ENCODE measurements around the gene KRTAP5-8. TPM values are rescaled to one million over a fixed set of nuclear protein-coding genes. Genes with fewer than 3 reads are reported as not detected.

The KRTAP5-8 gene
- total RNA-seq, 1 donor from 2014 or later, result not detected

DNA sequence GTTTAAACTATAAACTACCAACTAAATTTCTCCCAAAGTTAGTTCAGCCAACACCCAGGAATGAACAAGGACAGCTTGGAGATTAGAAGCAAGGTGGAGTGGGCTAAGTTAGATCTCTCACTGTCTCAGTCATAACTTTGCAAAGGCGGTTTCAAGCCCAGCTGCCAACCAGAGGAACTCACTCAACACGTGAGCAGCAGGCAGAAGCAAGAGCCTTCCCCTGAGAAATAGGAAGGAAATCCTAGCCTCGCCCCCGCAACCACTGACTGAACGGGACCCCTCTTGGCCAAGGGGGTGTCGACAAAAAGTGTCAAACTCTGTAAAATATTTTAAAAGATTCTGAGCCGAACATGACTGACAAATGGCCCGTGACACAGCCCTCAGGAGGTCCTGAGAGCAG lies 6.0 kb downstream of the KRTAP5-8 start:
- Mint-ChIP-seq H3K36me3 (ENCODE audit: low read depth, unreplicated experiment) (peaks cover 4% of the 10 kb centered on the region), H3K4me1 (ENCODE audit: unreplicated experiment) (peaks cover 42% of the 10 kb centered on the region), H3K27me3 (ENCODE audit: unreplicated experiment) (peaks cover 12% of the 10 kb centered on the region), H3K4me3 (ENCODE audit: unreplicated experiment) (no peak overlapping the region), H3K27ac (ENCODE audit: unreplicated experiment) (no peak overlapping the region), H3K9me3 (ENCODE audit: unreplicated experiment) (peaks cover 6% of the 10 kb centered on the region)
- DNase-seq (ENCODE audit: low spot score), result no peak
- TF ChIP-seq, protein P1, sequence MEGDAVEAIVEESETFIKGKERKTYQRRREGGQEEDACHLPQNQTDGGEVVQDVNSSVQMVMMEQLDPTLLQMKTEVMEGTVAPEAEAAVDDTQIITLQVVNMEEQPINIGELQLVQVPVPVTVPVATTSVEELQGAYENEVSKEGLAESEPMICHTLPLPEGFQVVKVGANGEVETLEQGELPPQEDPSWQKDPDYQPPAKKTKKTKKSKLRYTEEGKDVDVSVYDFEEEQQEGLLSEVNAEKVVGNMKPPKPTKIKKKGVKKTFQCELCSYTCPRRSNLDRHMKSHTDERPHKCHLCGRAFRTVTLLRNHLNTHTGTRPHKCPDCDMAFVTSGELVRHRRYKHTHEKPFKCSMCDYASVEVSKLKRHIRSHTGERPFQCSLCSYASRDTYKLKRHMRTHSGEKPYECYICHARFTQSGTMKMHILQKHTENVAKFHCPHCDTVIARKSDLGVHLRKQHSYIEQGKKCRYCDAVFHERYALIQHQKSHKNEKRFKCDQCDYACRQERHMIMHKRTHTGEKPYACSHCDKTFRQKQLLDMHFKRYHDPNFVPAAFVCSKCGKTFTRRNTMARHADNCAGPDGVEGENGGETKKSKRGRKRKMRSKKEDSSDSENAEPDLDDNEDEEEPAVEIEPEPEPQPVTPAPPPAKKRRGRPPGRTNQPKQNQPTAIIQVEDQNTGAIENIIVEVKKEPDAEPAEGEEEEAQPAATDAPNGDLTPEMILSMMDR (IDR thresholded peaks at IDR 0.05; ENCODE audit: unreplicated experiment), result no peak

DNA sequence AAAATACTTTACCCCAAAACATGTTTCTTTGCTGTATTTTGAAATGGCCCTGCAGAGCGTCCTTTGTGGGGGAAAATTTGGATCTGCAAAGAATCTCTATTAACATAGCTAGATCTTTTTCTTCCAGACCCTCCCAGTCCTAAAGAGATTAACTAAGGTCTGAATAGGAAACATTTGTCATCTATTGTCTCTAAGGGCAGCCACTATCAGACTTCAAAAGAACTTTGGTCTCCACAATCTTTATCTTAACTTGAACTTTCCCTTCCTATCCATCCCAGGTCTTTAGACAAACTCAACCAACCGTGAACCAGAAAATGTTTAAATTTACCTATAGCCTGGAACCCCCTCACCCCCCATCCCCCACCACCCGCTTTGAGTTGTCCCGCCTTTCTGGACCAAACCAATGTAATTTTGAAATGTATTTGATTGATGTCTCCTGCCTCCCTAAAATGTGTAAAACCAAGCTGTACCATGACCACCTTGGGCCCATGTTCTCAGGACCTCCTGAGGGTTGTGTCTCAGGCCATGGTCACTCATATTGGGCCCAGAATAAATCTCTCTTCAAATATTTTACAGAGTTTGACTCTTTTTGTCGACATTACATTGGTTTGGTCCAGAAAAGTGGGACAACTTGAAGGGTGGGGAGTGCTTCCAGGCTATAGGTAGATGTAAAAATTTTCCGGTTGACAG lies 6.8 kb downstream of the KRTAP5-8 start:
- Mint-ChIP-seq H3K27ac (ENCODE audit: unreplicated experiment) (peak overlapping the region; percentile 34), H3K9me3 (ENCODE audit: unreplicated experiment) (peaks cover 6% of the 10 kb centered on the region), H3K36me3 (ENCODE audit: low read depth, unreplicated experiment) (peaks cover 4% of the 10 kb centered on the region), H3K4me3 (ENCODE audit: unreplicated experiment) (no peak overlapping the region), H3K4me1 (ENCODE audit: unreplicated experiment) (peaks cover 50% of the 10 kb centered on the region), H3K27me3 (ENCODE audit: unreplicated experiment) (peaks cover 12% of the 10 kb centered on the region)
- TF ChIP-seq, protein P1 (IDR thresholded peaks at IDR 0.05; ENCODE audit: unreplicated experiment), result no peak
- DNase-seq (ENCODE audit: low spot score), result no peak

DNA sequence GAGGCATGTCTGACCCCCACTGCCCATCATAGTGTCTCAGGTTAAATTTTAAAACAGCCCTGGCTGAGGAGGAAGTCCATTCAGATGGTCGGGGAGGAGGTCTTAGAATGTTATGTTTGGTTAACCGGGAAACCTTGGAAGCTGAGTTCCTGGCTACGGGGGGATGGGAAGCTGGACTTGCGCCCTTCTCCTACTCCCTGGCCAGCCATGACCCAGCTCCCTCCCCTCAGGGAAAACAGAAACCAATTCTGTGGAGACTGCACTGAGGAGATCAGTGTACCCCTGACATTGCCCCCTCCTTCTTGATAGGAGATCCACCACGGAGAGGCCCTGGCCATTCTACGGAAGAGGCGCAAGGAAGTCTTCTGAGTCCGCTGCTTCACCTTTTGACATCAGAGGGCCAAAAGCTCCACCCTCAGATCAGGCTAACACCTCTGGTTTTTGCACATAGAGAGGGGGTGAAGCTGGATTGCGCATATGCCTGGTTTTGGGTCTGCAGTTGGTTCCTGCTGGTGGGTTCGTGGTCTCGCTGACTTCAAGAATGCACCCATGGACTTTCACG lies 7.7 kb downstream of the KRTAP5-8 start:
- H3K27ac Mint-ChIP-seq (ENCODE audit: unreplicated experiment), result peak overlapping the region; percentile 34
- no peak overlapping the region for H3K4me3 Mint-ChIP-seq (ENCODE audit: unreplicated experiment)
- no peak for DNase-seq (ENCODE audit: low spot score)
- TF ChIP-seq, protein P1 (IDR thresholded peaks at IDR 0.05; ENCODE audit: unreplicated experiment), result no peak
- peaks cover 58% of the 10 kb centered on the region for H3K4me1 Mint-ChIP-seq (ENCODE audit: unreplicated experiment)
- peaks cover 6% of the 10 kb centered on the region for H3K9me3 Mint-ChIP-seq (ENCODE audit: unreplicated experiment)
- peaks cover 14% of the 10 kb centered on the region for H3K27me3 Mint-ChIP-seq (ENCODE audit: unreplicated experiment)
- peaks cover 4% of the 10 kb centered on the region for H3K36me3 Mint-ChIP-seq (ENCODE audit: low read depth, unreplicated experiment)

DNA sequence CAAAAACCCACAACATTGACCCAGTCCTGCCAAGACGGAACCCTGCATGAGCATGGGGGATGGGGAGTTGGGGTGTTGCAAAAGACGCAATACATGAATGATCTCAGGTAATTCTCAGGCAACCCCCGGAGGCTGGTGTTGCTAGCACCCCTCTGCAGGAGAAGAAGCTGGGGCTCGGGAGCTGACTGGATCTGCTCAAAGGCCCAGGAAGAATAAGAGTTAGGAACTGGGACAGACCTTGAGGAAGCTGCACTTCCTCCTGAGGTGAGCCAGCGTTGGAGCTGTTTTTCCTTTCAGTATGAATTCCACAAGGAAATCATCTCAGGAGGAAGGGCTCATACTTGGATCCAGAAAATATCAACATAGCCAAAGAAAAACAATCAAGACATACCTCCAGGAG lies 10.3 kb downstream of the KRTAP5-8 start, which contains the start of gene KRTAP5-9:
Gene KRTAP5-9, plus strand, starts transcription at position 301 of the 400 bp plus-strand sequence. CDS start 238 bp downstream, outside the sequence.
- peaks cover 68% of the 10 kb centered on the region for H3K4me1 Mint-ChIP-seq (ENCODE audit: unreplicated experiment)
- TF ChIP-seq, protein P1 (IDR thresholded peaks at IDR 0.05; ENCODE audit: unreplicated experiment), result no peak
- H3K27ac Mint-ChIP-seq (ENCODE audit: unreplicated experiment), result peak within 1 kb of the TSS; percentile 76
- no peaks in the 10 kb centered on the region for H3K9me3 Mint-ChIP-seq (ENCODE audit: unreplicated experiment)
- no peaks in the 10 kb centered on the region for H3K36me3 Mint-ChIP-seq (ENCODE audit: low read depth, unreplicated experiment)
- H3K4me3 Mint-ChIP-seq (ENCODE audit: unreplicated experiment), result peak within 1 kb of the TSS; percentile 42
- H3K27me3 Mint-ChIP-seq (ENCODE audit: unreplicated experiment), result peaks cover 14% of the 10 kb centered on the region
- no peak for DNase-seq (ENCODE audit: low spot score)

DNA sequence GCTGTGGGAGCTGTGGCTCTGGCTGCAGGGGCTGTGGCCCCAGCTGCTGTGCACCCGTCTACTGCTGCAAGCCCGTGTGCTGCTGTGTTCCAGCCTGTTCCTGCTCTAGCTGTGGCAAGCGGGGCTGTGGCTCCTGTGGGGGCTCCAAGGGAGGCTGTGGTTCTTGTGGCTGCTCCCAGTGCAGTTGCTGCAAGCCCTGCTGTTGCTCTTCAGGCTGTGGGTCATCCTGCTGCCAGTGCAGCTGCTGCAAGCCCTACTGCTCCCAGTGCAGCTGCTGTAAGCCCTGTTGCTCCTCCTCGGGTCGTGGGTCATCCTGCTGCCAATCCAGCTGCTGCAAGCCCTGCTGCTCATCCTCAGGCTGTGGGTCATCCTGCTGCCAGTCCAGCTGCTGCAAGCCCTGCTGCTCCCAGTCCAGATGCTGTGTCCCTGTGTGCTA lies 10.9 kb downstream of the KRTAP5-8 start:
- H3K36me3 Mint-ChIP-seq (ENCODE audit: low read depth, unreplicated experiment), result no peaks in the 10 kb centered on the region
- H3K27ac Mint-ChIP-seq (ENCODE audit: unreplicated experiment), result no peak overlapping the region
- no peaks in the 10 kb centered on the region for H3K9me3 Mint-ChIP-seq (ENCODE audit: unreplicated experiment)
- peaks cover 68% of the 10 kb centered on the region for H3K4me1 Mint-ChIP-seq (ENCODE audit: unreplicated experiment)
- H3K4me3 Mint-ChIP-seq (ENCODE audit: unreplicated experiment), result no peak overlapping the region
- H3K27me3 Mint-ChIP-seq (ENCODE audit: unreplicated experiment), result peaks cover 14% of the 10 kb centered on the region
- no peak for DNase-seq (ENCODE audit: low spot score)
- TF ChIP-seq, protein P1 (IDR thresholded peaks at IDR 0.05; ENCODE audit: unreplicated experiment), result no peak
